GM12874 (cell line): ENCODE data around the gene KREMEN1.

Experiments
- CTCF ChIP-seq: IDR thresholded peaks from 2 replicates; pipeline ENCODE4 v1.5.1; 2011; ENCODE audit warnings: low read depth, mild to moderate bottlenecking, control low read depth, low read length, moderate library complexity; ENCODE audit not compliant: insufficient read depth

The KREMEN1 gene

GRCh38 chr22:29172216-29172615 lies 99.4 kb downstream of the KREMEN1 start:
- no peak for TF ChIP-seq CTCF

GRCh38 chr22:29175312-29175835 lies 102.5 kb downstream of the KREMEN1 start:
- no peak for TF ChIP-seq CTCF

- TF ChIP-seq CTCF: no peak
These were observed 111.4 kb downstream of the KREMEN1 start for GRCh38 chr22:29183971-29184848.

- TF ChIP-seq CTCF: no peak
These were observed 112.1 kb downstream of the KREMEN1 start for GRCh38 chr22:29184849-29185490.

- TF ChIP-seq CTCF: no peak
These were observed 113.5 kb downstream of the KREMEN1 start for GRCh38 chr22:29186302-29186701.

- TF ChIP-seq CTCF: no peak
These were observed 115.0 kb downstream of the KREMEN1 start for GRCh38 chr22:29187831-29188230.

GRCh38 chr22:29190051-29190450 lies 117.2 kb downstream of the KREMEN1 start:
- no peak for TF ChIP-seq CTCF
